ENCODE data around the gene CHN2. TPM values are rescaled to one million over a fixed set of nuclear protein-coding genes. Genes with fewer than 3 reads are reported as not detected.

The CHN2 gene
- polyA plus RNA-seq, 1 of the 3 experiments (the other 2 are of a cell fraction): 0.02 TPM

GRCh38 chr7:29288181-29289091 is 93.9 kb downstream of the CHN2 start:
- H3F3A ChIP-seq (replicated peaks; ENCODE audit: insufficient read depth): no peaks in the 10 kb centered on the region
- H3K9me2 ChIP-seq: no peaks in the 10 kb centered on the region
- H3K4me1 ChIP-seq (ENCODE audit: control insufficient read depth in 1 of 2, insufficient read depth in 2 of 2, low read depth in 1 of 2, low read length in 1 of 2): peaks cover 13% of the 10 kb centered on the region in 2 experiments; a peak in 2 of 4 replicates
- TF ChIP-seq JUND (IDR thresholded peaks at IDR 0.05) (no peak), ELF1 (IDR thresholded peaks at IDR 0.05) (no peak), RCOR1 (IDR thresholded peaks at IDR 0.05; ENCODE audit: low read length) (no peak), TCF12 (IDR thresholded peaks at IDR 0.05) (no peak), REST (IDR thresholded peaks at IDR 0.05; ENCODE audit: low read depth, low read length) (no peak), SMC3 (IDR thresholded peaks at IDR 0.05; ENCODE audit: low read depth, low read length) (no peak), NRF1 (IDR thresholded peaks at IDR 0.05; ENCODE audit: low read depth, low read length) (no peak), SIN3A (IDR thresholded peaks at IDR 0.05; ENCODE audit: borderline replicate concordance, low read depth, low read length) (no peak), MEF2A (IDR thresholded peaks at IDR 0.05; ENCODE audit: borderline replicate concordance, low read depth) (no peak), MAX (IDR thresholded peaks at IDR 0.05; ENCODE audit: low read depth) (no peak), NFIC (IDR thresholded peaks at IDR 0.05; ENCODE audit: borderline replicate concordance) (no peak), RXRA (IDR thresholded peaks at IDR 0.05; ENCODE audit: borderline replicate concordance, low read depth) (no peak)
- TF ChIP-seq, protein P1, sequence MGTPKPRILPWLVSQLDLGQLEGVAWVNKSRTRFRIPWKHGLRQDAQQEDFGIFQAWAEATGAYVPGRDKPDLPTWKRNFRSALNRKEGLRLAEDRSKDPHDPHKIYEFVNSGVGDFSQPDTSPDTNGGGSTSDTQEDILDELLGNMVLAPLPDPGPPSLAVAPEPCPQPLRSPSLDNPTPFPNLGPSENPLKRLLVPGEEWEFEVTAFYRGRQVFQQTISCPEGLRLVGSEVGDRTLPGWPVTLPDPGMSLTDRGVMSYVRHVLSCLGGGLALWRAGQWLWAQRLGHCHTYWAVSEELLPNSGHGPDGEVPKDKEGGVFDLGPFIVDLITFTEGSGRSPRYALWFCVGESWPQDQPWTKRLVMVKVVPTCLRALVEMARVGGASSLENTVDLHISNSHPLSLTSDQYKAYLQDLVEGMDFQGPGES (IDR thresholded peaks at IDR 0.05; ENCODE audit: low read depth, low read length): no peak
- H3K27ac ChIP-seq (ENCODE audit: low read depth in 2 of 2, low read length in 1 of 2): no peak overlapping the region
- no peaks in the 10 kb centered on the region for H3K36me3 ChIP-seq (replicated peaks in 1 of 2; ENCODE audit: control insufficient read depth in 1 of 2, insufficient read depth in 2 of 2, low read length in 1 of 2)
- 78% methylated on average over 6 of the region's 6 CpGs for WGBS (ENCODE audit: low lambda C conversion rate)
- H3K27me3 ChIP-seq (ENCODE audit: insufficient read depth): no peaks in the 10 kb centered on the region
- no peaks in the 10 kb centered on the region for H4K20me1 ChIP-seq (ENCODE audit: insufficient read depth)
- no peaks in the 10 kb centered on the region for H3K79me2 ChIP-seq (ENCODE audit: insufficient read depth)
- ChIA-PET POLR2A (no interaction called here), CTCF (interaction anchor here (1.2 to 2.3 kb wide), 5 partner anchors 27 to 633 kb away, joined by 3 to 9 read pairs (median 4); no protein-coding TSS in a partner anchor)
- H3K9me3 ChIP-seq: no peaks in the 10 kb centered on the region
- no peak for DNase-seq
- no peak overlapping the region for H3K4me3 ChIP-seq (ENCODE audit: low read depth in 2 of 2, low read length in 1 of 2)
- H3K4me2 ChIP-seq: no peak overlapping the region
- H2AFZ ChIP-seq (ENCODE audit: low read depth): no peak overlapping the region
- no peak overlapping the region for H3K9ac ChIP-seq
